ENCODE data around the gene MRRF. TPM values are rescaled to one million over a fixed set of nuclear protein-coding genes. Genes with fewer than 3 reads are reported as not detected.

Gene MRRF
- polyA plus RNA-seq, 1 experiment, result 35.1 TPM

DNA sequence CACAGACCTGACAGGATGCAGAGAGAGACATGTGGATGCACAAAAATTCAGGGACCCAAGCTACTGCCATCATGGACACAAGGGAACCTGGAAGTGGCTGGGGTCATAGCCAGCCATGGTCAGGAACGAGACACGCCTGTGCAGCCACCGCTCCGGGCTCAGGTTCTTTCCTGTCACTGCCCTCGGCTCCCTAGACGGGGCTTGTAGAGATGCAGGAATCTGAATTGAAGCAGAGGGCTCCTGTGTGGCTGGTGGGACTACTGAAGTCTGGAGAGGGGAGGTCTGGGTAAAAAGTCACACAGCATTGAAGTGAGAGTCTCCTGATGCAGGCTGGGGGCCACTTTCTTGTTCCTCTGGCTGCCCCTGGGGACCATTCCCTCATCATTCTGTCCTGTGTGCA lies 73.9 kb downstream of the MRRF start:
- POLR2A ChIA-PET, result no interaction called here
- Histone ChIP-seq H3K27me3 (ENCODE audit: control insufficient read depth, insufficient read depth, low read length) (no peaks in the 10 kb centered on the region; the same call in 1 of the 2 replicates), H3K36me3 (ENCODE audit: control insufficient read depth, insufficient read depth, low read length) (no peaks in the 10 kb centered on the region), H3K4me3 (ENCODE audit: low read depth, low read length) (no peak overlapping the region)
- CTCF ChIA-PET, result interaction anchor here (2.5 to 4.1 kb wide), 3 partner anchors 12 to 216 kb away, joined by 11 to 22 read pairs (median 12); no protein-coding TSS in a partner anchor
- TF ChIP-seq, protein P1, sequence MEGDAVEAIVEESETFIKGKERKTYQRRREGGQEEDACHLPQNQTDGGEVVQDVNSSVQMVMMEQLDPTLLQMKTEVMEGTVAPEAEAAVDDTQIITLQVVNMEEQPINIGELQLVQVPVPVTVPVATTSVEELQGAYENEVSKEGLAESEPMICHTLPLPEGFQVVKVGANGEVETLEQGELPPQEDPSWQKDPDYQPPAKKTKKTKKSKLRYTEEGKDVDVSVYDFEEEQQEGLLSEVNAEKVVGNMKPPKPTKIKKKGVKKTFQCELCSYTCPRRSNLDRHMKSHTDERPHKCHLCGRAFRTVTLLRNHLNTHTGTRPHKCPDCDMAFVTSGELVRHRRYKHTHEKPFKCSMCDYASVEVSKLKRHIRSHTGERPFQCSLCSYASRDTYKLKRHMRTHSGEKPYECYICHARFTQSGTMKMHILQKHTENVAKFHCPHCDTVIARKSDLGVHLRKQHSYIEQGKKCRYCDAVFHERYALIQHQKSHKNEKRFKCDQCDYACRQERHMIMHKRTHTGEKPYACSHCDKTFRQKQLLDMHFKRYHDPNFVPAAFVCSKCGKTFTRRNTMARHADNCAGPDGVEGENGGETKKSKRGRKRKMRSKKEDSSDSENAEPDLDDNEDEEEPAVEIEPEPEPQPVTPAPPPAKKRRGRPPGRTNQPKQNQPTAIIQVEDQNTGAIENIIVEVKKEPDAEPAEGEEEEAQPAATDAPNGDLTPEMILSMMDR (IDR thresholded peaks at IDR 0.05; ENCODE audit: insufficient read depth, low read depth, low read length), result no peak
- no peak for DNase-seq (ENCODE audit: low read depth)

DNA sequence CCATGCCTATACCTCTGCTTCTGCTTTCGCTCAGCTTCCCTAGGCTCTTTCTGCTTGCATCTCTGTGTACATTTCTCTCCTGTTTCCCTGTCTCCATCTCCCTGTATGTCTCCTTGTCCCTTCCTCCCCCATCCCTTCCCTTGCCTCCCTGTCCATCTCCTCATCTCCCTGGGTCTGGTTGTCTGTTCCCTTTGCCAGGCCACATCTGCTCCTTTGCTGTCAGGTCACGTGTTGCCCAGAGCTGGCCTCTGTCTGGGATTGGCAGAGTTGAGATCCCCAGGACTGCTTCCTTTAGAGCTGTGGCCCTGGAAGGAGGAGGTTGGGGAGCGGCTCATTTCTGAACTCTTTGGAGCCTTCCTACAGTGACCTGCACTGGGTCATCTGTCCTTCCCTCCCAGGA lies 74.3 kb downstream of the MRRF start:
- TF ChIP-seq, protein P1 (IDR thresholded peaks at IDR 0.05; ENCODE audit: insufficient read depth, low read depth, low read length), result no peak
- Histone ChIP-seq H3K36me3 (ENCODE audit: control insufficient read depth, insufficient read depth, low read length) (no peaks in the 10 kb centered on the region), H3K4me3 (ENCODE audit: low read depth, low read length) (no peak overlapping the region), H3K27me3 (ENCODE audit: control insufficient read depth, insufficient read depth, low read length) (no peaks in the 10 kb centered on the region; the same call in 1 of the 2 replicates)
- ChIA-PET CTCF (interaction anchor here (1.1 to 4.1 kb wide), 4 partner anchors 11 to 240 kb away, joined by 3 to 22 read pairs (median 12); no protein-coding TSS in a partner anchor), POLR2A (no interaction called here)
- no peak for DNase-seq (ENCODE audit: low read depth)

DNA sequence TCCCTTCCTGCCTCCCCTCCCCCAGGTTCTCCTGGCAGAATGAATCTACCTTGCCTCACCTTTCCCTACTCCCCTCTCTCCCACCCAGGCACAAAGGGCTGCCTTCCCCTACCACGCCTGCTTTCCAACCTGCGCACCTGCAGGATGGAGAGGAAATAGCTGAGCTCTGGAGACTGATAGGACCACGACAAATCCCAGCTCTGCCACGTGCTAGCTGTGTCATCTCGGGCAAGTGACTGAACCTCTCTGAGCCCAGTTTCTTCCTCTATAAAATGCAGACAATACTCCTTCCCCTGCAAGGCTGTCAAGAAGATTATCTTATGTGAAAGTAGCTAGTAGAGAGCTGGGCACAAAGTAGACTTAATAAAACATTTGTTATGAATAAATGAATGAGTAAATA lies 74.9 kb downstream of the MRRF start:
- DNase-seq (ENCODE audit: low read depth), result no peak
- TF ChIP-seq, protein P1 (IDR thresholded peaks at IDR 0.05; ENCODE audit: insufficient read depth, low read depth, low read length), result no peak
- ChIA-PET POLR2A (no interaction called here), CTCF (interaction anchor here (1.1 to 4.1 kb wide), 4 partner anchors 11 to 240 kb away, joined by 3 to 22 read pairs (median 12); no protein-coding TSS in a partner anchor)
- Histone ChIP-seq H3K4me3 (ENCODE audit: low read depth, low read length) (no peak overlapping the region), H3K36me3 (ENCODE audit: control insufficient read depth, insufficient read depth, low read length) (no peaks in the 10 kb centered on the region), H3K27me3 (ENCODE audit: control insufficient read depth, insufficient read depth, low read length) (no peaks in the 10 kb centered on the region; the same call in 1 of the 2 replicates)

DNA sequence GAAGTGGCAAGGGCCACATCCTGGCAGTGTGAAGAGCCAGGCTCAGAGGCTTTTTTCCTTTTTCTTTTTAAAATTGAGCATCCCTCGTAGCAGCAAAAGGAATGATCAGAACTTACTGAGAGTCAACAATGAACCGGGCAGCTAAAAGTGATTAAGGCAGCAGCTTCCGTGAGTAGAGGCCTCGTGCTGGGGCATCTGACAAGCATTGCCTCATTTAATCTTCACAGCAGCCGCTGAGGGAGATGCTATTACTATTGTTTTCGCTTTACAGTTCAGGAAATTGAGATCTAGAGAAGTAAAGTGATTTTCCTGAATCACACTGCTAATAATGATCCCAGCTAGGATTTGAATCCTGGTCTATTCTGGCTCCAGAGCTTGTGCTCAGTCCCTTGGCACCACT lies 75.5 kb downstream of the MRRF start:
- ChIA-PET CTCF (interaction anchor here (1.1 to 4.1 kb wide), 4 partner anchors 10 to 241 kb away, joined by 3 to 22 read pairs (median 12); no protein-coding TSS in a partner anchor), POLR2A (no interaction called here)
- TF ChIP-seq, protein P1 (IDR thresholded peaks at IDR 0.05; ENCODE audit: insufficient read depth, low read depth, low read length), result no peak
- H3K27me3 ChIP-seq (ENCODE audit: control insufficient read depth, insufficient read depth, low read length), result no peaks in the 10 kb centered on the region; the same call in 1 of the 2 replicates
- no peak for DNase-seq (ENCODE audit: low read depth)
- no peak overlapping the region for H3K4me3 ChIP-seq (ENCODE audit: low read depth, low read length)
- H3K36me3 ChIP-seq (ENCODE audit: control insufficient read depth, insufficient read depth, low read length), result no peaks in the 10 kb centered on the region

DNA sequence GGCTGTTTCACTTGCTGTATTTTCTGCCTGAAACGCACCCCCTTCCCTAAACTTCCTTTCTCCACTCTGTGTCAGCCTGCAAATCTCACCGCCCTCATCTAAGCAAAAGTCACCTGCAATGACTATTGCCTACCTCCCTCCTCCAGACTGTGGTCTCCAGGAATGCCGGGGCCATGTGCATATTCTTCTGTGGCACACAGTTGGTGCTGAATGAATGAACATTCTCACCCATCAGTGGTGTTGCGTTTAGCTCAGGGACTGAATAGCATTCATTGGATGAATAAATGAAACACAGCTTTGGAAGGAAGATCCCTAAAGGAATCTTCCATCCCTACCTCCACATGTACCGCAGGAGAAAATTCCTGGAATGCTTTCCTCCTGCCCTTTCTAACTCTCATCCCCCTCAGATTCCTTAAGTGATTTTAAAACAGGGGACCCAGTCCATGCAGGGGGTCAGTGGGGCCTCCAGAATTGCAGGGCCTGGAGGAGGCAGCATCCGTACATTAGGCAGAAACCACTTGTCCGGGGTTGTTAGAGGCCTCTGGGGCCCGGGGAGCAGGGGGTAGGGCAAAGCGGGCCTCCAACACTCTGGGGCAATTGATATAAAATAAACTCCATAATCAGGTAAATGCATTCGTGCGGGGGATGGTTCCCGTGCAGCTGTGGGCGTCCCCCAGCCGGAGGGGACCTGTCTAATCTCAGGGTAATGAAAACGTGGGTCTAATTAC lies 77.8 kb downstream of the MRRF start:
- TF ChIP-seq, protein P1 (IDR thresholded peaks at IDR 0.05; ENCODE audit: insufficient read depth, low read depth, low read length), result no peak
- Histone ChIP-seq H3K4me3 (ENCODE audit: low read depth, low read length) (no peak overlapping the region), H3K27me3 (ENCODE audit: control insufficient read depth, insufficient read depth, low read length) (no peaks in the 10 kb centered on the region; the same call in 1 of the 2 replicates), H3K36me3 (ENCODE audit: control insufficient read depth, insufficient read depth, low read length) (no peaks in the 10 kb centered on the region)
- CTCF ChIA-PET, result interaction anchor here (1.0 to 16.8 kb wide), 4 partner anchors 197 to 245 kb away, joined by 3 to 422 read pairs (median 61); no protein-coding TSS in a partner anchor
- POLR2A ChIA-PET, result no interaction called here
- DNase-seq (ENCODE audit: low read depth), result no peak

All from BJ (cell line).